SH-SY5Y (cell line): Measurements from ENCODE around the gene CDR2.

Source experiments
- GATA2 ChIP-seq: IDR thresholded peaks from 2 replicates; pipeline ENCODE4 v1.6.1; 2011; ENCODE audit warnings: mild to moderate bottlenecking, low read depth, low read length
- GATA3 ChIP-seq: IDR thresholded peaks from 2 replicates; pipeline ENCODE4 v1.6.1; 2011; ENCODE audit warnings: low read depth, mild to moderate bottlenecking, low read length, moderate library complexity

The CDR2 gene

DNA sequence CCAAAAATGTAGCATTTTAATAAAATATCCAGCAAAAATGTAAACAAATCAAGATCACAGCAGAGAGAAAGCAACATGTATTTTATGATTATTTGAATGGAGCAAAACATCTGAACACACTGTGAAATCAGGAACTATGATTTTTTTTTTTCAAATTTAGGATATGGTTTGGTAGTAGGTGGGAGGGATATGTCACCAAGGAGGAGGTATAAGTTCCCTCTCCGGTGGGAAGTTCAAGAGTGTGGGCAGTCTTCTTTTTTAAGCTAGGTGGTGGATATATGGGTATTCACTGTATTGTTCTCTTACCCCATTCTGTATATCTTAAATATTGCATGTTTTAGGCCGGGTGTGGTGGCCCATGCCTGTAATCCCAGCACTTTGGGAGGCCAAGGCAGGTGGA, 10.2 kb downstream of the CDR2 start:
- TF ChIP-seq GATA3 = no peak
- TF ChIP-seq GATA2 = no peak

DNA sequence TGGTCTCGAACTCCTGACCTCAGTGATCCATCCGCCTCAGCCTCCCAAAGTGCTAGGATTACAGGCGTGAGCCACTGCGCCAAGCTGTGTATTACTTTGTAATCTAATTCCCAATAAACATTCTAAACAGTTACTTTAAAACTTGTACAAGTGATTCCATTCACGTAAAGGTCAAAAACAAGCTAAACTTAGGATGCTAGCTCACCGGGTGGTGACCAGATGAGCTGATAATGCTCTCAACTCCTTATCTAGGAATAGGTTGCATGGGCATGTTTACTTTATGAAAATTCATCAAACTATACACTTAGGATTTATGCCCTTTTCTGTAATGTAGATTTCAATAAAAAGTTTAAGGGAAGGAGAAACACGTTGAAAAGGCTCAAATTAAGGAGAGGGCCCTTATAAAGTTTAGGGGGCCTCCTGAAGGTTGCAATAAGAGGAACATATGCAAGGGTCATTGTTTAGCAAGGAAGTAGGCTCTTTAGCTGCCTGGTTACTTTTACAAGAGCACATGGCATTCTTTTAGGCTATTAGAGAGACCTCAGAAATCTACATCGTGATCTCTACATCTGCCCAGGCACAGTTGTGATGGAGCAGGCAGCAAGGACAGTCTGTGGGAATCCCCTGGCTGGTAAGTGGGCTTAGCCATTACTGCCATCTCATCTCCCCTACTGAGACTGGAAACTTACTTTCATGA, 13.3 kb downstream of the CDR2 start:
- no peak for TF ChIP-seq GATA3

DNA sequence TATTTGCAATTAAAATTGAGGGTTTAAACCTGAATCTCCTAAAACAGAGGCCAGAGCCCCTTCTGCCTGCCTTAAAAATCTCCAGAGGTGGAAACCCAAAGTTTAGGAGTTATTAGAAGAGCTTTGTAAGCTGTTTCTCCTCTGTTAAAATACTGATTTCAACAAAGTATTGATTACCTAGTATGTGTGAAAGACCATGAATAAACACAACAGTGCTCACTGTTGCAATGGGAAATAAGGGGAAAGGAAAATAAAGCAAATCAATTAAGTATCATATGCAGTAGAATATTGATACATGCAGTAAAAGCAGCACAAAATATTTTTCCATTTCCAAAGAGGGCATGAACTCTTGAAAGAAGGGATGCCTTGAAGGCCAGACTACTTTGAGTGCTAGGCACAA, 14.7 kb downstream of the CDR2 start:
- TF ChIP-seq GATA2 (no peak), GATA3 (no peak)

DNA sequence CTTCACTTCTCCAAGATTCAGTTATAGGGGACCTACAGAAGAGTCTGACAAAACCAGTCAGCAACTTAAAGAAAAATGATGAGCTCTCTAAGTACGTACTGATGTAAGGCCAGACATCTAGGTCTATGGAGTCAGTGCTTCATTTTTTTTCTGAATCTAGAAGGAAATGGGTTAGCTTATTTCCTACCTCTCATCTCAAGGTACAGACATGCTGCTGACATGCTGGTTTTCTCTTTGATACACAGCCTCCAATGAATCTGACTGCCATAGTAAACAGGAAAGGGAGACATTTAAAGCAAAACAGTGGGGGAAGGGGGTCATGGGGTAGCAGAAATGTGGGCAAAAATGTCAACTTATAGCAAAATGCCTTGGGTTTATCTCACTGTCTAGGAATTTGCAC, 16.4 kb downstream of the CDR2 start:
- TF ChIP-seq GATA3 = no peak
- TF ChIP-seq GATA2 = no peak

DNA sequence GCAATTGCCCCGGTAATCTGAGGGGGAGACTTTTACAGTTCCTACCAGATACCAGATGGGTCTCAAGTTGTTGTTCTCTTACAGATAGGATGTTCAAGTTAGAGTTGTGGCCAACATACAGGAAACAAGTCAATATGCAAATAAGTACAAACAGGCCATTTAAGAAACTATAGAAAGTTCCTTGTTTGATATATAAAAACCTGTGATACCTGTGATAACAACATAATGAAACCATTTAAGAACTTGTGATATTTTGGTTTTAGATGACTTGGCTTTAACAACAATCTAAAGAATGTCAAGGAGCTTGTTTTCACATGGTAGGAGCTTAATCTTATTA, 16.8 kb downstream of the CDR2 start:
- no peak for TF ChIP-seq GATA3

DNA sequence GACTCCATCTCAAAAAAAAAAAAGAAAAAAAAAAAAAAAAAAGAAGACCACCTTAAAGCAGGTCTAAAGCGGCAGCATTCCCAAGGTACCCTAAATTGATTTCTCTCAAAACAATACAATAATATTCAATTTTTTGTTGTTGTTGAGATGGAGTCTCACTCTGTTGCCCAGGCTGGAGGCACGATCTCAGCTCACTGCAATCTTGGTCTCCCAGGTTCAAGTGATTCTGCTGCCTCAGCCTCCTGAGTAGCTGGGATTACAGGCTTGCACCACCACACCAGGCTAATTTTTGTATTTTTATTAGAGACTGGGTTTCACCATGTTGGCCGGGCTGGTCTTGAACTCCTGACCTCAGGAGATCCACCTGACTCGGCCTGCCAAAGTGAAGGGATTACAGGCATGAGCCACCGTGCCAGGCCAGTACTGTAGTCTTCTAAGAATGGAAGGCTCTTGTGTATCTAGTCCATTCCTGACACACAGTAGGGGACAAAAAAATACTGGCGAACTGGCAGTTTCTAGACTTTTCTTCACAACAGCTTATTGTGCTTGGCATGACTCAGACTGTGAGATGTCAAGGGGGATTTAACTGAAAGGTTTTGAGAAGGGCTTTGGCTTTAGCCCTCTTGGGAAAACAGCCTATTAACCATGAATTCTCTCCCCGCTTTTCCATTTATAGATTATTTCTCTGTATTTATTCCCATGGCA, 17.3 kb downstream of the CDR2 start:
- TF ChIP-seq GATA2 = no peak
- TF ChIP-seq GATA3 = no peak

DNA sequence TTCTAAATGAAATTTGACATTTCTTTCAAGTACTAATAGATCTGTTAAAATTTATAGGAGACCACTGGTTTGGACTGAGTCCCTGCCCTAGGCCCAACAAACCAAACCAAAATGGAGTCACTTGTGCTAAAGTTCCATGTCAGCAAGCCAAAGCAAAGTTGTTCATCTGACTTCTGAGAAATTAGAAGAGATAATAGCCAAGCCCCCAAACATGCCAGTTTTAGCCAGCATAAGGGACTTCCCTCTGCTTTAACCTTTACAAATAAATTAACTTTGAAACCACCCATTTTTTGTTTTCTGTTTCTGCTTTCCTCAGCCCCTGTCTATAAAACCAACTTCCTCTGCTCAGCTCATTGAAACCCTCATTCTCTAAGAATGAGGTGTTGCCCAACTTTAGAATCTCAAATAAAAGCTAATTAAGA, 18.9 kb downstream of the CDR2 start:
- TF ChIP-seq GATA3 = no peak

DNA sequence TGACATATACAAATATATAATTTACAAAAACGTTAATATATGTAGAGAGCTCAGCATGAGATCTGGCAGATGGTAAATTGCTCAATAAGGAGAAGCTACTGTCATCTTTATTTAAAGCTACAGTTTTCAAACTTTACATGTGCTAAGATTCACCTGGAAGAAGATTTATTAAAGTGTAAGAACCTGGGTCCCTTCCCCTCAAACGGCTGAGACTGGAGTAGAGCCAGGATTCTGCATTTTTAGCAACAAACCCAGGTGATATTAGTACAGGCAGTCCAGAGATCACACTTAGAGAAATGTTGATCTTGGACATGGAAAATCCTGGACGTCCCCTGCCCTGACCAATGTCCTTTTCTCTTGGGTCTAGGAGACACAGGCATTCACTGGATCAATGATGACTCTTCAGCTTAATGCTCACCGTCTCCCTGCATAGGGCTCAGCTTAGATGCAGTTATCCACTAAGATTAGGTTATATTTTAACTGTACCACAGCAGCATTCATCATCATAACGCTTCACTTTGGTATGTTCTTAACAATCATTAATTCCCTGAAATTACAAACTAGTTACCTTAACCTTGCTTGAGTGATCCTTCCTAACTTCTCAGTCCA, 20.4 kb downstream of the CDR2 start:
- TF ChIP-seq GATA3 (no peak), GATA2 (no peak)

DNA sequence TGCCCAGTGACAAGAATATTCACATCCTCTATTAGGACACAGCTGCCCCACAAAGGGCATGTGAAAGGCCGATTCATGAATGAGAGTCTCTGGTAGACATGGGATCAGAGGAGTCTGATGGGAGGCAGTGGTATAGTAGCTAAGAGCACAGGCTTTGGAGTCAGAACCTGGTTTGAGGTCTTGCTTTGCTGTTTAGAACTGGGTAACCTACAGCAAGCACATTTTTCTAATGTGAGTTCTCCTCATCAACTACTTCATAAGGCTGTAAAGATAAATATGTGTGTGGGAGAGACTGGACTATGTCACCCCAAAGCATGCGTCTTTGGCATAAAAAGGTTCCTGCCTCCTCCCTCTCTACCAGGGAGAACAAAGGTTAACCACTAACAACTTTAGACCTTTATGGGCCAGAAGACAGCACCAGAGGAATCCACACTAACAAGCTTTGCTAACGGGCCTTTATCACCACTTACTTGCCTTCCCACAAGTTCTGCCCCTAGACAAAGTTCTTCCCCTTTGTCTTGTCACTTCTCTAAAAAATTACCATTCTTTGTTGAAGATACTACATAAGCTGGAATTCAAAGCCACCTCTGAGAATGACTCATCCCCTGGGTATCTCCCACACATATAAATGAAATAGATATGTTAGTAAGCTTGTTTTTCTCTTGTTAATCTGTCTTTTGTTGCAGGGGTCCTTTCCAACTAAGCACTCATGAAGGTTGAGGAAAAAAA, 21.1 kb downstream of the CDR2 start:
- TF ChIP-seq GATA2 = no peak
- no peak for TF ChIP-seq GATA3

DNA sequence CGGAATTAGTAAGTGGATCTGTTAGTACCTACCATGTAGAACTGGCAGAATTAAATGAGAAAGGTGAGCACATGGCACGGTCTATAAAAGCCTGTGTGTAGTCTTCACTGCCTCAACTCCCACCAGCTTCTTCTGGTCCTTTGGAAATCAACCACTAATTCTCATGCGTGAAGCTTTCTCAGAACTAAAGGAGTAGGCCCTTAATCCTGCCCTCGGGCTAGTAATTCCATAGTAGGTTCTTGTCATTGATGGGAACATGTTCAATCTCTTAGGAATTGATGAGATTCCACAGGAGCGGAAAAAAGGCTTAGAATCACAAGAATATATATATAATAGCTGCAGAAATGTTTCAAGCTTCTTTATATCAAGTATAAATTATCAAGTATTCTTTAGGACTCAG, 21.7 kb downstream of the CDR2 start:
- no peak for TF ChIP-seq GATA3
- TF ChIP-seq GATA2 = no peak

DNA sequence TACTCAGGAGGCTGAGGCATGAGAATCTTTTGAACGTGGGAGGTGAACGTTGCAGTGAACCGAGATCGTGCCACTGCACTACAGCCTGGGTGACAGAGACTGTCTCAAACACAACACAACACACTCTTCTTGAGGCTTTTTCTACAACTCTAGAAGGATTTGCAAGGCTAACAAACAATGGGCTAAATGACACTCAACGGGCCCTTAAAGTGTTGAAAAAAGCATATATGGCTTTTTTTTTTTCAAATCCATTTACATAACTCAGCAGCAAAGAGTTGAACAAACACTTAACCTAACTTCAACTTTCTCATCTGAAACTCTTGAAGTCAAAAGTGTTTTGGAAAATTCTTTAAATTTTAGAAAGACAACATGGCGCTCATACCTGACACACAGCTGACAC, 22.3 kb downstream of the CDR2 start:
- TF ChIP-seq GATA3 (no peak), GATA2 (no peak)

DNA sequence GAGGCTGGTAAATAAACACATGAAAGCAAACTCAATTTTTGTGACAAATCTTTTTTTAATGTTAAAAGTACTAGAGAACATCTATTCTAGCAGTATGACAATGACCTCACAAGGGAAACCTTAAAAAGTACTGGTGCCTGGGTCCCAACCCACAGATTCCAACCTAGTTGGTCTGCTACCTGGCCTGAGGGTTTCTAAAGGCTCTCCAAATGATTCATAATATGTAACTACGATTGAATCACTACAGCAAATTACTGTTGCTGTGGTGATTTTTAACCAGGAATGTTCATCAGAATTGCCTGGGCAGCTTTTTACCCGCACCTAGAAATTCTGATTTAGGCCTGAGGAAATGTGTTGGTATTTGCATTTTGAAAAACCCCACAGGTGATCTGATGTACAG, 26.1 kb downstream of the CDR2 start:
- TF ChIP-seq GATA3 = no peak
- no peak for TF ChIP-seq GATA2

DNA sequence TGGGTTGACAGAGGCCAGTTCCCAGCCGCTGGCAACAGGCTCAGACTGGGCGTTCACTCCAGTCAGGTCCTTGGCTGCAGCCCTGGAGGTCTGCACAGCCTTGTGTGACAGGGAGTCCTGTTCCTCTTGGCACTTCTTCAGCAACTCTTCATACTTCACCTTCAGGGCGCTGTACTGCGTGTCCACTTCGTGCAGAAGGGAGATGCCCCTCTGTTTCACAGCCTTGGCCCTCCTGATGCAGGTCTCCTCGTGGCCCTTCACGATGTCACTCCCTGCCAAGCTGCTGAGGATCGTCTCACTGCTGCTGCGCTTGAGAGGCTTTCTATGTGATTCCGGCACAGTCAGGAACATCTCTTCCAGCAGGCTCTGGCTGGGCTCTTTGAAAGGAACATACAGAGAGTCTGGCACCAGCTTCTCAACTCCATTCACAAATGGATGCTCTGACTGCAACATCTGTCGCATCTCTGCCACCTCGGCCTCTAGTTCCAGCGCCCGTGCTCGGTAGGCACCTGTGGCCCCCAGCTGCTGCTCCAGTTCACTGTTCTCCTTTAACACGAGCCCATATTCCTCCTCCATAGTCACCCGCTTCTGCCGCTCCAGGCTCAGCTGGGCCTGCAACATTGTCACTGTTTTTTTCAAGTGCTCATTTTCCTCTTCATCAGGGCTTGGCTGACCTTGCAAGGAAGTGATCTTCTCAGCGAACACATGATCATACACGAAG, 27.2 kb downstream of the CDR2 start:
- TF ChIP-seq GATA2 (no peak), GATA3 (no peak)

DNA sequence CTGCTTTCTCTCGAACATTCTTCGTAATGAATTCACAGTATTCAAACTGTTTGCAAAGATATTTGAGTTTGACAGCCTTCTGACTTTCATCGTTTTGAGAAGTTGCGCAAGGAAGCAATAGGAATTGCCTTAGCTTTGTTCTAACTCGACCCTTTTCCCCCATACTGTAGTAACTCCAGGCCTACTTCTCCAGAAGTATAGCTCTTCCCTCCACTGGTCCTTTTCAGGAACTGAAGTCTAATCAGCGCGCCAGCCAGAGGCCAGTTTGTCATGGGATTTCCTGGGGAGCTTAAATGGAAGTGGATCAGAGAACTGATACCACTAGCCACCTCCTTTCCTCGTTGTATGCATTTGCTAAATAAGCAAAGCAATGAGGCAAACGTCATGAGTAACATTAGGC, 27.9 kb downstream of the CDR2 start:
- TF ChIP-seq GATA2 (no peak), GATA3 (no peak)
